HepG2 (cell line): ENCODE data around the gene AKNA. TPM values are rescaled to one million over a fixed set of nuclear protein-coding genes. Genes with fewer than 3 reads are reported as not detected.
"Not testable (repeated sequence)": the region's sequence is repeated elsewhere in the genome, so short reads cannot be mapped to it uniquely, and the experiment has no call there.

Experiments
- ATAC-seq: fragments of 200-7000 bp; cut with Tn5 transposase; 3 replicates; pipeline ENCODE4 v1.9.1; 2020; ENCODE audit warnings: mild to moderate bottlenecking, moderate library complexity
- BruUV-seq: library from RNA; stranded (reverse); fragments of 400-500 nt; replicated peaks from 2 replicates; lab custom pipeline; 2021; lab: Mats Ljungman, UMichigan
- CTCF ChIA-PET: fragments of 300-600 bp; formaldehyde crosslinking; extraction: SDS; loops from one replicate; lab custom pipeline; 2021; ENCODE audit warnings: low total read pairs, inconsistent platforms, low intra/inter-chr PET ratio; lab: Yijun Ruan, JAX
- POLR2A ChIA-PET: fragments of 350-600 bp; sonication (Branson Sonifier 250); formaldehyde crosslinking; loops from one replicate; lab custom pipeline; 2020; ENCODE audit warnings: antibody characterized with exemption, inconsistent platforms; lab: Yijun Ruan, JAX
- DNase-seq: peaks from one replicate; pipeline ENCODE4 v3.0.0-alpha.2; 2015; ENCODE audit warnings: low spot score
- FAIRE-seq: peaks from 3 replicates; lab custom pipeline; 2011; peaks lifted over from hg19 to GRCh38; lab: Jason Lieb, UNC
- H2AFZ ChIP-seq: one replicate; pipeline ENCODE4 v1.6.1; 2011; ENCODE audit warnings: low read length, inconsistent platforms
- H3K27ac ChIP-seq: fragments of 300-600 bp; 3 replicates; pipeline ENCODE4 v1.8.0; 2011; ENCODE audit warnings: mixed run types, mild to moderate bottlenecking, mixed read lengths, low read length, inconsistent platforms; ENCODE audit not compliant: insufficient read depth; ENCODE audit errors: extremely low read length
- H3K27me3 ChIP-seq, 2 experiments: fragments of 200-600 bp in 1 of 2; 2 replicates in 1 of 2; 3 replicates in 1 of 2; pipeline versions ENCODE4 v1.6.0 to v1.8.0; 2011; ENCODE audit warnings: low read length in 2 of 2, mild to moderate bottlenecking in 2 of 2, moderate library complexity in 2 of 2, inconsistent platforms in 1 of 2; ENCODE audit not compliant: insufficient read depth in 2 of 2, control insufficient read depth in 1 of 2
- H3K36me3 ChIP-seq, 2 experiments: fragments of 200-600 bp in 1 of 2; replicated peaks in 1 of 2; 2 replicates in 1 of 2; 3 replicates in 1 of 2; pipeline versions ENCODE4 v1.5.1 to v1.8.0; 2011; ENCODE audit warnings: low read length in 2 of 2, inconsistent platforms in 1 of 2; ENCODE audit not compliant: insufficient read depth in 2 of 2, control insufficient read depth in 1 of 2
- H3K4me1 ChIP-seq: 2 replicates; pipeline ENCODE4 v1.5.1; 2012; ENCODE audit warnings: low read length, inconsistent platforms; ENCODE audit not compliant: insufficient read depth
- H3K4me2 ChIP-seq: 2 replicates; pipeline ENCODE4 v1.6.0; 2011; ENCODE audit warnings: low read depth, low read length, inconsistent platforms
- H3K4me3 ChIP-seq, 3 experiments: fragments of 200-600 bp in 1 of 3; sonication (generic), shearing (Covaris generic) in 1 of 3; replicated peaks in 1 of 3; 2 replicates each; pipeline ENCODE4 v1.5.1; 2011 to 2016; ENCODE audit warnings: low read length in 3 of 3, inconsistent platforms in 2 of 3, low read depth in 2 of 3, mild to moderate bottlenecking in 2 of 3, control low read depth in 1 of 3, mixed read lengths in 1 of 3; ENCODE audit not compliant: insufficient read depth in 1 of 3
- H3K79me2 ChIP-seq: one replicate; pipeline ENCODE4 v1.6.1; 2011; ENCODE audit warnings: low read length, inconsistent platforms; ENCODE audit not compliant: insufficient read depth
- H3K9ac ChIP-seq: 2 replicates; pipeline ENCODE4 v1.6.0; 2011; ENCODE audit warnings: mild to moderate bottlenecking, low read depth, low read length, inconsistent platforms; ENCODE audit not compliant: insufficient read depth
- H3K9me3 ChIP-seq: 2 replicates; pipeline ENCODE4 v1.5.1; 2012; ENCODE audit warnings: mild to moderate bottlenecking, low read length
- H4K20me1 ChIP-seq: 2 replicates; pipeline ENCODE4 v1.6.0; 2011; ENCODE audit warnings: inconsistent platforms, mild to moderate bottlenecking, low read length, moderate library complexity; ENCODE audit not compliant: insufficient read depth
- RBFOX2 ChIP-seq: fragments of 200-400 bp; formaldehyde crosslinking; IDR thresholded peaks from 2 replicates; pipeline ENCODE4 v1.6.1; 2017; ENCODE audit warnings: low read depth, mild to moderate bottlenecking, low read length
- ZBTB38 ChIP-seq: sonication (generic); formaldehyde crosslinking; IDR thresholded peaks from 2 replicates; pipeline ENCODE4 v1.5.1; 2020; ENCODE audit warnings: mild to moderate bottlenecking, missing genetic modification reagents
- ZMYM3 ChIP-seq: sonication (generic); formaldehyde crosslinking; IDR thresholded peaks from 2 replicates; pipeline ENCODE4 v1.5.1; 2020; ENCODE audit warnings: mild to moderate bottlenecking, missing genetic modification reagents
- ZNF629 ChIP-seq: sonication (generic); formaldehyde crosslinking; conservative IDR thresholded peaks from 2 replicates; pipeline ENCODE4 v1.5.0; 2020; ENCODE audit warnings: missing genetic modification reagents
- ZNF768 ChIP-seq: sonication (generic); formaldehyde crosslinking; IDR thresholded peaks from 2 replicates; pipeline ENCODE4 v1.4.0; 2020; ENCODE audit warnings: missing genetic modification reagents
- WGBS: methylation state at CpG from one replicate; pipeline ENCODE4 v1.1.6; 2017; ENCODE audit warnings: low lambda C conversion rate; 5-methylcytosine and 5-hydroxymethylcytosine counted together
- in situ Hi-C: cut with HindIII; loops from 2 replicates; pipeline ENCODE4 v1.10.0; 2017; ENCODE audit warnings: low pct_unique_long_range_greater_than_20kb; ENCODE audit not compliant: extremely low pct_ligation_motif_present
- intact Hi-C: fragments of 100-400 bp; cut with micrococcal nuclease; formaldehyde crosslinking; loops from one replicate; pipeline ENCODE4 v1.10.0; 2022; ENCODE audit not compliant: unreplicated experiment
- polyA plus RNA-seq, 8 experiments: library from polyadenylated mRNA; depleted of rRNA in 3 of 8; stranded (reverse) in 7 of 8; unstranded in 1 of 8; fragments of >200 nt; fragmentation: Illumina TruSeq in 4 of 8; extraction: Trizol in 4 of 8; gene quantifications; 2 replicates each; pipeline versions ENCODE4 v1.2.1 to v1.2.3, GENCODE V29; 2011 to 2016; ENCODE audit warnings: low read depth in 4 of 8, missing spikeins in 1 of 8, mixed read lengths in 1 of 8; ENCODE audit not compliant: insufficient read depth in 1 of 8
- total RNA-seq, 5 experiments: library from RNA; depleted of rRNA; stranded (reverse); fragments of >200 nt; fragmentation: Illumina TruSeq; extraction: Trizol; gene quantifications; 2 replicates each; pipeline ENCODE4 v1.2.3, GENCODE V29; 2016; ENCODE audit warnings: low read depth in 1 of 5

The AKNA gene
- total and polyA plus RNA-seq, 2 of the 13 experiments (the other 11 are each of a cell fraction or from before 2014, with no cell fraction given), result 3.0 to 3.1 TPM

DNA sequence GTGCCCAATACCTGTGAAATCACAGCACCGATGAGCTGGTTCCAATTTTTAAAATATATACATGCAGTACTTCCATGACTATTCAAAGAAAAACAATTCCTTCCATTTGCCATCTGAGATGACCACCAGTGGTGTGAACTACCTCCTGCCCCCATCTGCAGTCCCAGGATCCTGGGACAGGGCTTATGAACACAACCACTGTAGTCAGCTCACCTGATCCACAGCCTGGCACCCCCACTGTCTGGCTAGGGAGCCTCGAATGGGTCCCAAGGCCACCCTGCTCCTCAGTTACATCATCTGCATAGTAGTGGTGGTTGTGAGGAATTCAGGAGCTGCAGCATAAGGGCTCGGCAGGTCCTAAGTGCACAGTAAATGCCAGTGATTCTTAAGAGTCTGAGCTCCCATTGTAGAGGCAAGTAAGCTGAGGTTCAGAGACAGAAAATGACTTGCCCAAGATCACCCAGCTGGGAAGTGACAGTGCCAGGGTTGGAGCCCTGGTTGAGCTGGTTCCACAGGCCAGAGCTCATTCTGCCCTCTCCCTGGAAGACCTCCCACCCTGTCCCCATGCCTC, 62.0 kb downstream of the AKNA start:
- POLR2A ChIA-PET, result interaction anchor here (1.2 to 1.3 kb wide), 2 partner anchors 11 to 208 kb away, joined by 3 to 4 read pairs; no protein-coding TSS in a partner anchor
- Histone ChIP-seq H3K4me2 (peak overlapping the region; percentile 7; the same call in 1 of the 2 replicates), H3K4me1 (peaks cover 63% of the 10 kb centered on the region), H3K79me2 (peaks cover 17% of the 10 kb centered on the region)
- TF ChIP-seq RBFOX2 (0 out of 2 replicates have a peak, but pooled peaks have one; percentile 28), ZMYM3 (CRISPR knock-in tag) (peak; percentile 55; the same call in 1 of the 2 replicates), ZNF629 (peak; percentile 88)
- BruUV-seq, H3K27me3 ChIP-seq, H4K20me1 ChIP-seq, ATAC-seq, H3K9me3 ChIP-seq, CTCF ChIA-PET, intact Hi-C loops, H3K4me3 ChIP-seq, H3K36me3 ChIP-seq, H2AFZ ChIP-seq, FAIRE-seq, H3K27ac ChIP-seq, H3K9ac ChIP-seq, DNase-seq, in situ Hi-C loops: not testable (repeated sequence)
- 45% methylated on average over 3 of the region's 3 CpGs for WGBS

DNA sequence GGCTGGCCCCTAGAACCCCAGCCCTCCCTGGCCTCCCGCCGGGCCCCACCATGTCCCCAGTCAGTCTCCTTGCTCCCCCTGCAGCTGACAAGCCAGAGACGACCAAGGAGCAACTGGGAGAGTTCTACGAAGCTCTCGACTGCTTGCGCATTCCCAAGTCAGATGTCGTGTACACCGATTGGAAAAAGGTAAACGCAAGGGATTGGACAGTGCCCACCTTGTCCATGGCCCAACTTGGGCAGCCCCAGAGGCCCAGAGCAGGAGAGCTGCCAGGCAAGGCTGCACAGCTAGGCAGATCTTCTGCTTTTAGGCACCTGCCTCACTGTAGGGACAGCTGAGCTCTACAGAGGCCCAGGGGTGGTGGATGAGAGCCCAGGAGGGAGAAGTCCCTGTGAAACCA, 62.8 kb downstream of the AKNA start:
- 66% methylated on average over 3 of the region's 9 CpGs for whole genome bisulfite sequencing
- Histone ChIP-seq H3K4me1 (peaks cover 59% of the 10 kb centered on the region), H3K79me2 (peaks cover 13% of the 10 kb centered on the region), H3K4me2 (0 out of 2 replicates have a peak overlapping the region, but pooled peaks have one; percentile 32)
- FAIRE-seq, H3K9ac ChIP-seq, H3K27ac ChIP-seq, DNase-seq, BruUV-seq, in situ Hi-C loops, intact Hi-C loops, H2AFZ ChIP-seq, H3K9me3 ChIP-seq, ATAC-seq, CTCF ChIA-PET, H3K27me3 ChIP-seq, H3K36me3 ChIP-seq, H3K4me3 ChIP-seq, H4K20me1 ChIP-seq: not testable (repeated sequence)
- peak; percentile 84 for TF ChIP-seq ZNF768
- peak; percentile 64 for TF ChIP-seq ZBTB38 (CRISPR knock-in tag)
- POLR2A ChIA-PET, result interaction anchor here (0.9 to 1.3 kb wide), 3 partner anchors 10 to 242 kb away, joined by 3 to 4 read pairs (median 4); no protein-coding TSS in a partner anchor
